ENCODE results near the gene SNX20.

The SNX20 gene

GRCh38 chr16:50653633-50654519, 27.2 kb downstream of the SNX20 start:
- DNase-seq, result no peak

- DNase-seq, result no peak
Observed at GRCh38 chr16:50652836-50653425, 28.2 kb downstream of the SNX20 start.

- no peak for DNase-seq
Observed at GRCh38 chr16:50651835-50652438, 29.2 kb downstream of the SNX20 start.

GRCh38 chr16:50646345-50646744, 34.8 kb downstream of the SNX20 start:
- no peak for DNase-seq

GRCh38 chr16:50645563-50646220, 35.4 kb downstream of the SNX20 start:
- DNase-seq, result no peak

GRCh38 chr16:50644729-50645128, 36.4 kb downstream of the SNX20 start:
- DNase-seq, result peak; percentile 21

GRCh38 chr16:50644245-50644644, 36.9 kb downstream of the SNX20 start:
- no peak for DNase-seq

GRCh38 chr16:50643192-50643591, 37.9 kb downstream of the SNX20 start:
- no peak for DNase-seq

- DNase-seq, result no peak
Observed at GRCh38 chr16:50642349-50642748, 38.8 kb downstream of the SNX20 start.

GRCh38 chr16:50641818-50642187, 39.3 kb downstream of the SNX20 start:
- no peak for DNase-seq

- DNase-seq, result no peak
Observed at GRCh38 chr16:50640919-50641817, 39.9 kb downstream of the SNX20 start.

- DNase-seq, result no peak
Observed at GRCh38 chr16:50640391-50640790, 40.7 kb downstream of the SNX20 start.

GRCh38 chr16:50638816-50639670, 42.1 kb downstream of the SNX20 start:
- DNase-seq, result no peak

GRCh38 chr16:50637716-50638602, 43.2 kb downstream of the SNX20 start:
- DNase-seq, result no peak

- no peak for DNase-seq
Observed at GRCh38 chr16:50636753-50637374, 44.2 kb downstream of the SNX20 start.

GRCh38 chr16:50635505-50636392, 45.4 kb downstream of the SNX20 start:
- no peak for DNase-seq

- DNase-seq, result no peak
Observed at GRCh38 chr16:50634947-50635346, 46.2 kb downstream of the SNX20 start.

- no peak for DNase-seq
Observed at GRCh38 chr16:50634090-50634489, 47.0 kb downstream of the SNX20 start.
